Stimulated activated naive CD8-positive, alpha-beta T cell treated with anti-CD3 and anti-CD28 coated beads, Interleukin-15, Interleukin-2, amounts not matched to agents 100 ng/mL and 50 ng/mL, for 24 hours (primary cell): ENCODE results near the gene TAGLN2.
A peak's percentile ranks its signal among the peaks of the same experiment; 100 is the strongest.

Source experiments
- H3K27ac Mint-ChIP-seq: one replicate; pipeline ENCODE4 v1.8.0; 2021; ENCODE audit warnings: mild to moderate bottlenecking, mixed read lengths
- H3K27me3 Mint-ChIP-seq: one replicate; pipeline ENCODE4 v1.8.0; 2021; ENCODE audit warnings: mixed read lengths
- H3K36me3 Mint-ChIP-seq: one replicate; pipeline ENCODE4 v1.8.0; 2021; ENCODE audit warnings: low read depth, mixed read lengths
- H3K4me1 Mint-ChIP-seq: one replicate; pipeline ENCODE4 v1.8.0; 2021; ENCODE audit warnings: low read depth, mixed read lengths
- H3K4me3 Mint-ChIP-seq: one replicate; pipeline ENCODE4 v1.8.0; 2021; ENCODE audit warnings: mild to moderate bottlenecking, mixed read lengths
- H3K9me3 Mint-ChIP-seq: one replicate; pipeline ENCODE4 v1.8.0; 2021; ENCODE audit warnings: mixed read lengths

The TAGLN2 gene

GRCh38 chr1:159895836-159896545 lies 29.3 kb downstream of the TAGLN2 start:
- Mint-ChIP-seq H3K27me3 (no peaks in the 10 kb centered on the region), H3K4me3 (no peak overlapping the region), H3K36me3 (no peaks in the 10 kb centered on the region), H3K27ac (no peak overlapping the region), H3K9me3 (no peaks in the 10 kb centered on the region), H3K4me1 (peaks cover 11% of the 10 kb centered on the region)

DNA sequence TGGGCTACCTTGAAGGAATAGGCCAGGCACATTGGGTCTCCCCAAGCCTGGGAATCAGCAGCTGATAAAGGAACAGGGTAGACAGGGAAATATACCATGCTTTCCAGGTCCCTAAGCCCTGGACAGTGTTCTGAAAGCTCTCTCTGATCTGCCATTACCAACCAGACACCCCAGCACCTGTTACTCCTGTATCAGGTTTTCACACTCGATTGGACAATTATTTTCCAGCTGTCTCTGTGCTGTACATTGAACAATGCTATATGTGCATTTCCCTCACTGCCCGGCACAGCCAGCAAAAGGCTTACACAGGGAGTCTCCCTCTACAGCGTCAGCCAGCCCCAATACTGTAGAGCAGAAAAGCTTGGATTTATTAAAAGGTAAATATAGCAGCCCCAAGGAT lies 30.0 kb downstream of the TAGLN2 start:
- no peak overlapping the region for H3K27ac Mint-ChIP-seq
- no peaks in the 10 kb centered on the region for H3K36me3 Mint-ChIP-seq
- no peaks in the 10 kb centered on the region for H3K9me3 Mint-ChIP-seq
- peaks cover 13% of the 10 kb centered on the region for H3K4me1 Mint-ChIP-seq
- no peak overlapping the region for H3K4me3 Mint-ChIP-seq
- no peaks in the 10 kb centered on the region for H3K27me3 Mint-ChIP-seq

GRCh38 chr1:159892944-159893343 lies 32.4 kb downstream of the TAGLN2 start:
- Mint-ChIP-seq H3K4me1 (peaks cover 25% of the 10 kb centered on the region), H3K4me3 (no peak overlapping the region), H3K36me3 (no peaks in the 10 kb centered on the region), H3K9me3 (no peaks in the 10 kb centered on the region), H3K27ac (no peak overlapping the region), H3K27me3 (no peaks in the 10 kb centered on the region)

DNA sequence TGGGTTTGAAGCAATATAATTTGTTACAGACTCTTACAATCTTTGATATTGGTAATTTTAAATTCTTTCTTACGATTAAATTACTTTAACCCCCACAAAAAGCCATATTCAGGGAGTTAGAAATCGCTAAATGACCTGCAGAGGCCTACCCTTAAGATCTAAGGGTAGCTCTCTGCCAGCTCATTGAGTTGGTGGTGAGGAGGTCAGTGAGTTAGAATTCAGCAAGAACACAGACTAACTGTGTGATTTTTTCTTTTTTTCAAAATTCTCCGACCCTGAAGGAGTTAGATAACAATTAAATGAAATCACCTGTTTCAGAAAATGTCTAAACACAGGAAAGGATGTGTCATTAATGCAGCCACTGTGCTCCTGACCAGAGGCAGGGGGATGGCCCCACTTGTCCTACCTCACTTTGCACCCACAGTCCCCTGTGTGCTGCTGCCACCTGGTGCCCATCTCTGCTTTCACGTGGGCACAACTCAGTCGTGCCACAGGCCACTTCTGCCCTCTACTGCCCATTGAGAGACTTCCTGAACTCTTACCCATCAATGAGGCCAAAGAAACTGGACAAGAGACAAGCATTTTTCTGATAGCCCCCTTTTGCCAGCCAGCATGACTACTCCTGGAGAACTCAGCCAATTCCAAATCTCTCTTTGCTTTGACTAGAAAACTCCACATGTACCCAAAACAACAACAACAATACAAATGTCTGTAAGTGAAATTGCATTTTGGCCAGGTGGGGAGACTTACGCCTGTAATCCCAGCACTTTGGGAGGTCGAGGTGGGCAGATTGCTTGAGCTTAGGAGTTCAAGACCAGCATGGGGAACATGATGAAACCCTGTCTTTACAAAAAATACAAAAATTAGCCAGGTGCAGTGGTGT lies 33.8 kb downstream of the TAGLN2 start:
- H3K9me3 Mint-ChIP-seq, result no peaks in the 10 kb centered on the region

GRCh38 chr1:159890390-159890789 lies 34.9 kb downstream of the TAGLN2 start:
- Mint-ChIP-seq H3K36me3 (no peaks in the 10 kb centered on the region), H3K27me3 (no peaks in the 10 kb centered on the region), H3K4me1 (peaks cover 20% of the 10 kb centered on the region), H3K4me3 (no peak overlapping the region), H3K9me3 (no peaks in the 10 kb centered on the region), H3K27ac (peak overlapping the region; percentile 23)

More for the DNA sequence above, 33.8 kb downstream of the TAGLN2 start:
- Mint-ChIP-seq H3K4me1 (peaks cover 25% of the 10 kb centered on the region), H3K27ac (peak overlapping the region; percentile 27), H3K36me3 (no peaks in the 10 kb centered on the region), H3K4me3 (no peak overlapping the region), H3K27me3 (no peaks in the 10 kb centered on the region)

DNA sequence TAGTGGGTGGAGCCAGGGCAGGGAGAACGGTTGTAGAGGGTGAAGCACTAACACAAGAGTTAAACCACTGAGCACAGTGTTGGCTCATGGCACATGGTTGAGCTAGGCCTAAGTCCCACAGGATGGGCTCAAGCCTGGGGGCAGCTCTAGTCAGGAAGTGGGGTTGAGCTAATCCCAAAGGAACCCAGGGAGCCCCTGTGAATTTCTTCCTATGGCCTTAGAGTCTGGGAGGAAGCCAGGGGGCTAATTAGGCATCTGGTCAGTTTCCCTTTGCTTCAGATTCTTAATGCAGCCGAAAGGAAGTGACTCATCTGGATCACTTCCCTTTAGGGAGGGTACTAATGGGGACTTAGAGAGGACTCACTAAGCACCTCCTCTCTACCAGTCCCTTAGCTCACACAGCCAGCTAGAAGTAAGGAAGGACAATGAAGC lies 35.5 kb downstream of the TAGLN2 start:
- Mint-ChIP-seq H3K27me3 (no peaks in the 10 kb centered on the region), H3K4me1 (peaks cover 20% of the 10 kb centered on the region), H3K27ac (peak overlapping the region; percentile 23), H3K4me3 (no peak overlapping the region), H3K9me3 (no peaks in the 10 kb centered on the region), H3K36me3 (no peaks in the 10 kb centered on the region)

DNA sequence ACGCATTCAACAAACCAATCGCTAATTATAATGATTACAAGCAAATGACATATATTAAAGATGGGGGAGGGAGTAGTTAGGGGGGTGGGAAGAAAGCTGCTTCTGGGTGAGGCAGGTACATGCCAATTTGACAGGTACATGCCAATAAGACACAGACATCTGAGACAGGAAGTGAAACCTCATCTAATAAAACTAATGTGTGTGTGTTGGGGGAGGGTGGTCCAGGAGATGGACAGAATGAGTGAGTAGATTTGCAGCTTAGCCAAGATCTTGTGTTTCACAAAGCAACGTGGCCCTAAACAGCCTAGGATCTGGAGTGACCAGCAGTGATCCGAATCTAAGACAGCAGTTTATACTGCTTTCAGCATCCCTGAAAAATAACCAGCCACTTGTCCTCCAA lies 36.1 kb downstream of the TAGLN2 start:
- Mint-ChIP-seq H3K27ac (no peak overlapping the region), H3K4me1 (peaks cover 20% of the 10 kb centered on the region), H3K36me3 (no peaks in the 10 kb centered on the region)

GRCh38 chr1:159884296-159884695 lies 41.0 kb downstream of the TAGLN2 start:
- no peaks in the 10 kb centered on the region for H3K9me3 Mint-ChIP-seq

More for the DNA sequence above, 36.1 kb downstream of the TAGLN2 start:
- Mint-ChIP-seq H3K9me3 (no peaks in the 10 kb centered on the region), H3K27me3 (no peaks in the 10 kb centered on the region), H3K4me3 (no peak overlapping the region)

GRCh38 chr1:159883134-159883533 lies 42.2 kb downstream of the TAGLN2 start:
- H3K36me3 Mint-ChIP-seq, result no peaks in the 10 kb centered on the region
- no peak overlapping the region for H3K4me3 Mint-ChIP-seq
- H3K9me3 Mint-ChIP-seq, result no peaks in the 10 kb centered on the region
- H3K27ac Mint-ChIP-seq, result no peak overlapping the region
- H3K4me1 Mint-ChIP-seq, result no peaks in the 10 kb centered on the region
- no peaks in the 10 kb centered on the region for H3K27me3 Mint-ChIP-seq

More at GRCh38 chr1:159884296-159884695, 41.0 kb downstream of the TAGLN2 start:
- Mint-ChIP-seq H3K4me1 (peaks cover 3% of the 10 kb centered on the region), H3K27me3 (no peaks in the 10 kb centered on the region), H3K4me3 (no peak overlapping the region), H3K36me3 (no peaks in the 10 kb centered on the region), H3K27ac (no peak overlapping the region)

DNA sequence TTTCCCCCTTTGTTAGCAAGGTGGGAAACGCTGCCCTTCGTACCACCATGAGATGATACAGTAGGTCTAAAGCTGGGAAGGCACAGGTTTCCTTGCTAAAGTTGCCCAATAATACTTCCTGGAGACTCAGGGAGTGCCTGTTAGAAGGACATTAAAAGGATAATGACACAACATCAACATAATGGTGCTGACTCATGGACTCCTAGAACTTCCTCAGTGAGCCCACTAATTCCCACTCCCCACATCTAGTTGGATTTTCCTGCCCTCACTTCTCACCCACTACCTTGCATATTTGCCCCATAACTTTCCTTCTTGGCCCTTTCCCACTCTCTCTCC lies 42.8 kb downstream of the TAGLN2 start:
- no peaks in the 10 kb centered on the region for H3K36me3 Mint-ChIP-seq
- H3K27ac Mint-ChIP-seq, result no peak overlapping the region
- no peaks in the 10 kb centered on the region for H3K9me3 Mint-ChIP-seq
- H3K4me3 Mint-ChIP-seq, result no peak overlapping the region
- H3K4me1 Mint-ChIP-seq, result no peaks in the 10 kb centered on the region
- no peaks in the 10 kb centered on the region for H3K27me3 Mint-ChIP-seq

GRCh38 chr1:159881622-159882526 lies 43.4 kb downstream of the TAGLN2 start:
- no peaks in the 10 kb centered on the region for H3K9me3 Mint-ChIP-seq
- no peak overlapping the region for H3K27ac Mint-ChIP-seq
- H3K27me3 Mint-ChIP-seq, result no peaks in the 10 kb centered on the region
- H3K4me3 Mint-ChIP-seq, result no peak overlapping the region
- no peaks in the 10 kb centered on the region for H3K36me3 Mint-ChIP-seq
- H3K4me1 Mint-ChIP-seq, result no peaks in the 10 kb centered on the region

- no peaks in the 10 kb centered on the region for H3K36me3 Mint-ChIP-seq
- no peaks in the 10 kb centered on the region for H3K4me1 Mint-ChIP-seq
- H3K9me3 Mint-ChIP-seq, result no peaks in the 10 kb centered on the region
- no peak overlapping the region for H3K27ac Mint-ChIP-seq
- H3K4me3 Mint-ChIP-seq, result no peak overlapping the region
- H3K27me3 Mint-ChIP-seq, result no peaks in the 10 kb centered on the region
Observed at GRCh38 chr1:159880430-159880829, 44.9 kb downstream of the TAGLN2 start.

DNA sequence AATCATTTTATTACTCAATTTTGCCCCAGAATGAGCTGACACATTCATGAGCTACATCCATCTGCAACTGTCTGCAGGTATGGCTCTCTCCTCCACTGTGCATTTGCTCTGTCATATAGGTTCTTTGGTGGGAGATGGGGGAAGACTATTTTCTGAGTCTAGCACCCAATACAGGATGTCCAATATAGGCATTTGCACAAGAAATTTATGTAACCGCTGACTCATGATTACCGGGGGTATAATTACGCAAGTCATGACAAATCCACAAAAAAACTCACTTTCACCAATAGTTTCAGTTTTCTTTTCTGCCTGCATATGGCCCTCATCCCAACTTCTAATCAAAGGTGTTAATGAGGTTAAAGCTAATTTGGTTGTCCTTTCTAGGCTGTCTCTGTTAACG lies 45.3 kb downstream of the TAGLN2 start:
- Mint-ChIP-seq H3K4me1 (no peaks in the 10 kb centered on the region), H3K36me3 (no peaks in the 10 kb centered on the region), H3K27ac (no peak overlapping the region), H3K9me3 (no peaks in the 10 kb centered on the region), H3K27me3 (no peaks in the 10 kb centered on the region), H3K4me3 (no peak overlapping the region)

DNA sequence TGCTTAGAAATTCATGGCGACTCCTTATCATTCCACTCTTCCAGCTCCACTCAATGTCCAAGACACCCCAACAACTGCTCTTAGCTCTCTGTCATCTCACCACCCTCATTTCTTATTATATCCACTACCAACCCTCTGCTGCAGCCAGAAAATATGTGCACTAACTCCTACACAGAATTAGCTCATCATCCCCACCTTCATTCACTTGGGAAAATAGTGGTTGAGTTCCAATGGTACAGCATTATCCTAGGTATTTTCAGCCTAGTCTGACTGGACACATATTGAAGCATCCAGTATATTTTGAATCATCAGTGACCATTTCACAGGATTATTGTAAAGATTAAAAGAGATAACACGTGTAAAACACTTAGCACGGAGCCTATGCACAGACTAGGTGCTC lies 46.2 kb downstream of the TAGLN2 start:
- Mint-ChIP-seq H3K27ac (no peak overlapping the region), H3K4me1 (no peaks in the 10 kb centered on the region), H3K9me3 (no peaks in the 10 kb centered on the region), H3K36me3 (no peaks in the 10 kb centered on the region), H3K27me3 (peaks cover 3% of the 10 kb centered on the region), H3K4me3 (no peak overlapping the region)
